DOHH2 (cell line): ENCODE data around the gene TTC39B.

Source experiments
- EZH2phosphoT487 ChIP-seq: fragments of 200-600 bp; sonication (generic); IDR thresholded peaks from 2 replicates; pipeline ENCODE4 v1.6.1; 2017; ENCODE audit warnings: borderline replicate concordance, mild to moderate bottlenecking, antibody characterized with exemption, low read length, moderate library complexity, mixed read lengths
- TF ChIP-seq, protein P1 (sequence below): fragments of 200-600 bp; sonication (generic); IDR thresholded peaks from one replicate; pipeline ENCODE4 v1.5.1; 2014; ENCODE audit warnings: antibody characterized with exemption, mild to moderate bottlenecking, low read depth, low read length; ENCODE audit not compliant: poor library complexity, severe bottlenecking

- TF ChIP-seq, protein P1, sequence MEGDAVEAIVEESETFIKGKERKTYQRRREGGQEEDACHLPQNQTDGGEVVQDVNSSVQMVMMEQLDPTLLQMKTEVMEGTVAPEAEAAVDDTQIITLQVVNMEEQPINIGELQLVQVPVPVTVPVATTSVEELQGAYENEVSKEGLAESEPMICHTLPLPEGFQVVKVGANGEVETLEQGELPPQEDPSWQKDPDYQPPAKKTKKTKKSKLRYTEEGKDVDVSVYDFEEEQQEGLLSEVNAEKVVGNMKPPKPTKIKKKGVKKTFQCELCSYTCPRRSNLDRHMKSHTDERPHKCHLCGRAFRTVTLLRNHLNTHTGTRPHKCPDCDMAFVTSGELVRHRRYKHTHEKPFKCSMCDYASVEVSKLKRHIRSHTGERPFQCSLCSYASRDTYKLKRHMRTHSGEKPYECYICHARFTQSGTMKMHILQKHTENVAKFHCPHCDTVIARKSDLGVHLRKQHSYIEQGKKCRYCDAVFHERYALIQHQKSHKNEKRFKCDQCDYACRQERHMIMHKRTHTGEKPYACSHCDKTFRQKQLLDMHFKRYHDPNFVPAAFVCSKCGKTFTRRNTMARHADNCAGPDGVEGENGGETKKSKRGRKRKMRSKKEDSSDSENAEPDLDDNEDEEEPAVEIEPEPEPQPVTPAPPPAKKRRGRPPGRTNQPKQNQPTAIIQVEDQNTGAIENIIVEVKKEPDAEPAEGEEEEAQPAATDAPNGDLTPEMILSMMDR = no peak
- no peak for TF ChIP-seq EZH2phosphoT487
These were observed 170.4 kb downstream of the TTC39B start for GRCh38 chr9:15136646-15137045.
